ENCODE measurements around the gene SLC13A3.

The SLC13A3 gene

DNA sequence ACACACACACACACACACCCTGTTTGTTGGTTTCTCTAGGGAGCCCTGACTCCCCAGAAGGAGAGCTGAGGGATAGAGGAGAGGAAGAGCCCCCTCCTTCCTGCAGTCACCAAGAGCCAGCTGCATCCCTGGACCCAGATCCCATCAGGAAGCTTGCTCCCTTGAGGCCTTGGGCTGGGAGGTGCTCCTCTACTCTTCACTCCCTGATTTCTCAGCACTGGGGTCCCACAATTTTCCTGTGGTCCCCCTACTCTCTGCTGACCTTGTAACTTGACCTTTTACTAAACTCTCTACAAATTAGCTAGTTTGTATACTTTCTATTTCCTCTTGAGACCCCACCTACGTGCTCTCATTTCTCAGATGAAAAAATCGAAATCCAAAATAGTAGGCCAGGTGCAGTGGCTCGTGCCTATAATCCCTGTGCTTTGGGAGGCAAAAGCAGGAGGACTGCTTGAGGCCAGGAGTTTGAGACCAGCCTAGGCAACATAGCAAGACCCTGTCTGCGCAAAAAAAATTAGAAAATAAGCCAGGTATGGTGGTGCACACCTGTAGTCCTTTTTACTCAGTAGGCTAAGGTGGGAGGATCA, 95.8 kb downstream of the SLC13A3 start:
- Mint-ChIP-seq H3K36me3 (ENCODE audit: insufficient read depth) (peaks cover 2% of the 10 kb centered on the region), H3K9me3 (no peaks in the 10 kb centered on the region), H3K27me3 (no peaks in the 10 kb centered on the region), H3K4me1 (peaks cover 19% of the 10 kb centered on the region), H3K27ac (ENCODE audit: low read depth) (no peak overlapping the region), H3K4me3 (no peak overlapping the region)
- no peak for DNase-seq (ENCODE audit: low spot score in 2 of 2)
- no peak for ATAC-seq (replicated peaks; ENCODE audit: extremely low read depth, poor library complexity, severe bottlenecking)

DNA sequence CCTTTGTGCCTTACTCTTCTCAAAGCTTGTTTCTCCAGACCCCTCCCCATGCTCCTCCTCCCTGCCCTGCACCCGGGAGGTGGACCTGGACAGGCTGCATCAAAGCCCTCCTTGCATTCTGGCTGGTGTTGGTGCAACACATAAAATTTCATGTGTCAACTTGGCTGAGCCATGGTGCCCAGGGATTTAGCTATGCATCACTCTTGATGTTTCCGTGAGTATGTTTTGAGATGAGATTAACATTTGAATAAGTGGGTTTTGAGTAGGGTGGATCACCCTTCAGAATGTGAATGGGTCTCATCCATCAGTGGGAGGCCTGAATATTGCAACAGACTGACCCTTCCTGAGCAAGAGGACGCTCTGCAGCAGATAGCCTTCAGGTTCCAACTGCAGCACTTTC, 96.4 kb downstream of the SLC13A3 start:
- Mint-ChIP-seq H3K27ac (ENCODE audit: low read depth) (no peak overlapping the region), H3K36me3 (ENCODE audit: insufficient read depth) (peaks cover 2% of the 10 kb centered on the region), H3K4me3 (no peak overlapping the region), H3K4me1 (peaks cover 19% of the 10 kb centered on the region), H3K27me3 (no peaks in the 10 kb centered on the region), H3K9me3 (no peaks in the 10 kb centered on the region)
- no peak for ATAC-seq (replicated peaks; ENCODE audit: extremely low read depth, poor library complexity, severe bottlenecking)
- no peak for DNase-seq (ENCODE audit: low spot score in 2 of 2)

DNA sequence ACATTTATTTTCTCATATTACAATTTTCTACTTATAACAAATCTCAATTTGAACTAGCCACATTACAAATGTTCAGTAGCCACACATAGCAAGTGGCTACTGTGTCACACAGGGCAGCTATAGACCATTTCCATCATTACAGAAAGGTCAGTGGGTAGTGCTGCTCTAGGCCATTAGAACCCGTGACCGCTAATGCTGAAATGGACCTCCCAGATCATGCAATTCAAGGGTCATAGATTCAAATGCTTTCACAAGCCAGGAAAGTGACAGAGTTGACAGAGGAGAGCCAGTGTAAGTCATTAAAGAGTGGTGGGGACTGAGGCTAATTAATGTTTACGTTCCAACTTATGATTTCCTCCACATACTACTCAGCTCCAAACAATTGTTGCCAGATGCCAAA, 97.3 kb downstream of the SLC13A3 start:
- ATAC-seq (replicated peaks; ENCODE audit: extremely low read depth, poor library complexity, severe bottlenecking): no peak
- DNase-seq (ENCODE audit: low spot score in 2 of 2): no peak
- H3K36me3 Mint-ChIP-seq (ENCODE audit: insufficient read depth): no peaks in the 10 kb centered on the region
- no peaks in the 10 kb centered on the region for H3K9me3 Mint-ChIP-seq
- H3K27ac Mint-ChIP-seq (ENCODE audit: low read depth): no peak overlapping the region
- no peaks in the 10 kb centered on the region for H3K27me3 Mint-ChIP-seq
- peaks cover 19% of the 10 kb centered on the region for H3K4me1 Mint-ChIP-seq
- no peak overlapping the region for H3K4me3 Mint-ChIP-seq

- H3K4me3 Mint-ChIP-seq: peak overlapping the region; percentile 54
- H3K9me3 Mint-ChIP-seq: no peaks in the 10 kb centered on the region
- ATAC-seq (replicated peaks; ENCODE audit: extremely low read depth, poor library complexity, severe bottlenecking) (peak; percentile 89), DNase-seq (ENCODE audit: low spot score in 2 of 2) (no peak)
- no peaks in the 10 kb centered on the region for H3K27me3 Mint-ChIP-seq
- peaks cover 19% of the 10 kb centered on the region for H3K4me1 Mint-ChIP-seq
- H3K36me3 Mint-ChIP-seq (ENCODE audit: insufficient read depth): no peaks in the 10 kb centered on the region
- H3K27ac Mint-ChIP-seq (ENCODE audit: low read depth): no peak overlapping the region
Measured at GRCh38 chr20:46552460-46553420, 98.5 kb downstream of the SLC13A3 start.

GRCh38 chr20:46551522-46552381, 99.5 kb downstream of the SLC13A3 start:
- Mint-ChIP-seq H3K27ac (ENCODE audit: low read depth) (no peak overlapping the region), H3K4me3 (no peak overlapping the region), H3K4me1 (peaks cover 19% of the 10 kb centered on the region)

GRCh38 chr20:46550461-46550860, 100.8 kb downstream of the SLC13A3 start, which contains the start of gene OCSTAMP:
Gene OCSTAMP, minus strand, starts transcription at chr20:46550654. Its CDS starts 94 bp downstream, at chr20:46550560.
- ATAC-seq (replicated peaks; ENCODE audit: extremely low read depth, poor library complexity, severe bottlenecking) (no peak), DNase-seq (ENCODE audit: low spot score in 2 of 2) (no peak)
- Mint-ChIP-seq H3K27me3 (no peaks in the 10 kb centered on the region), H3K27ac (ENCODE audit: low read depth) (no peak within 1 kb of the TSS), H3K9me3 (no peaks in the 10 kb centered on the region), H3K4me3 (no peak within 1 kb of the TSS), H3K36me3 (ENCODE audit: insufficient read depth) (no peaks in the 10 kb centered on the region), H3K4me1 (peaks cover 19% of the 10 kb centered on the region)

More at GRCh38 chr20:46551522-46552381, 99.5 kb downstream of the SLC13A3 start:
- no peaks in the 10 kb centered on the region for H3K9me3 Mint-ChIP-seq
- H3K36me3 Mint-ChIP-seq (ENCODE audit: insufficient read depth): no peaks in the 10 kb centered on the region
- DNase-seq (ENCODE audit: low spot score in 2 of 2): no peak
- no peaks in the 10 kb centered on the region for H3K27me3 Mint-ChIP-seq
- no peak for ATAC-seq (replicated peaks; ENCODE audit: extremely low read depth, poor library complexity, severe bottlenecking)

- no peaks in the 10 kb centered on the region for H3K36me3 Mint-ChIP-seq (ENCODE audit: insufficient read depth)
- H3K9me3 Mint-ChIP-seq: no peaks in the 10 kb centered on the region
- H3K4me3 Mint-ChIP-seq: no peak overlapping the region
- no peak overlapping the region for H3K27ac Mint-ChIP-seq (ENCODE audit: low read depth)
- no peak for ATAC-seq (replicated peaks; ENCODE audit: extremely low read depth, poor library complexity, severe bottlenecking)
- H3K27me3 Mint-ChIP-seq: no peaks in the 10 kb centered on the region
- peaks cover 24% of the 10 kb centered on the region for H3K4me1 Mint-ChIP-seq
- DNase-seq (ENCODE audit: low spot score in 2 of 2): no peak
Measured at GRCh38 chr20:46549188-46549972, 101.9 kb downstream of the SLC13A3 start.

- peaks cover 24% of the 10 kb centered on the region for H3K4me1 Mint-ChIP-seq
- no peaks in the 10 kb centered on the region for H3K36me3 Mint-ChIP-seq (ENCODE audit: insufficient read depth)
- ATAC-seq (replicated peaks; ENCODE audit: extremely low read depth, poor library complexity, severe bottlenecking): no peak
Measured at GRCh38 chr20:46548688-46549087, 102.6 kb downstream of the SLC13A3 start.

DNA sequence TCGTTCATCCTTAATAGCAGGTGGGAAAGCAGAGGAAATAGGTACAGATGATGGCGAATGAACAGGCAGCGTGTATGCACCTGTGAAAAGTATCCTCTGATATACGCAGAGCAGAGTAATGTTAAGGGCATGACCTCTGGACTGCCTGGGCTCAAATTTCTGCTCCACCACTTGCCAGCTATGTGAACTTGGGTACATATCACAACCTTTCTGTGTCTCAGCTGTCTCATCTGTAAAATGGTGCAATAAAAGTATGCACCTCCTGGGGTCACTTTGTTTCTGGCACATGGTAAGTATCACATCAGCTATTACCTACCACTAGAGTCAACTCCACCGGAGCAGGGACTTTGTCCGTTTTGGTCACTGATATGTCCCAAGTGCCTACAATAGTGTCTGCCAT, 103.3 kb downstream of the SLC13A3 start:
- no peak overlapping the region for H3K27ac Mint-ChIP-seq (ENCODE audit: low read depth)
- no peaks in the 10 kb centered on the region for H3K36me3 Mint-ChIP-seq (ENCODE audit: insufficient read depth)
- ATAC-seq (replicated peaks; ENCODE audit: extremely low read depth, poor library complexity, severe bottlenecking): no peak
- no peaks in the 10 kb centered on the region for H3K9me3 Mint-ChIP-seq
- DNase-seq (ENCODE audit: low spot score in 2 of 2): no peak
- no peak overlapping the region for H3K4me3 Mint-ChIP-seq
- peaks cover 19% of the 10 kb centered on the region for H3K4me1 Mint-ChIP-seq
- H3K27me3 Mint-ChIP-seq: no peaks in the 10 kb centered on the region

More at GRCh38 chr20:46548688-46549087, 102.6 kb downstream of the SLC13A3 start:
- DNase-seq (ENCODE audit: low spot score in 2 of 2): no peak
- Mint-ChIP-seq H3K27ac (ENCODE audit: low read depth) (no peak overlapping the region), H3K9me3 (no peaks in the 10 kb centered on the region), H3K4me3 (no peak overlapping the region), H3K27me3 (no peaks in the 10 kb centered on the region)

- no peaks in the 10 kb centered on the region for H3K27me3 Mint-ChIP-seq
- H3K4me3 Mint-ChIP-seq: no peak overlapping the region
- H3K27ac Mint-ChIP-seq (ENCODE audit: low read depth): no peak overlapping the region
- no peaks in the 10 kb centered on the region for H3K36me3 Mint-ChIP-seq (ENCODE audit: insufficient read depth)
- H3K4me1 Mint-ChIP-seq: peaks cover 8% of the 10 kb centered on the region
- H3K9me3 Mint-ChIP-seq: no peaks in the 10 kb centered on the region
- ATAC-seq (replicated peaks; ENCODE audit: extremely low read depth, poor library complexity, severe bottlenecking) (no peak), DNase-seq (ENCODE audit: low spot score in 2 of 2) (no peak)
Measured at GRCh38 chr20:46546936-46547335, 104.3 kb downstream of the SLC13A3 start.

DNA sequence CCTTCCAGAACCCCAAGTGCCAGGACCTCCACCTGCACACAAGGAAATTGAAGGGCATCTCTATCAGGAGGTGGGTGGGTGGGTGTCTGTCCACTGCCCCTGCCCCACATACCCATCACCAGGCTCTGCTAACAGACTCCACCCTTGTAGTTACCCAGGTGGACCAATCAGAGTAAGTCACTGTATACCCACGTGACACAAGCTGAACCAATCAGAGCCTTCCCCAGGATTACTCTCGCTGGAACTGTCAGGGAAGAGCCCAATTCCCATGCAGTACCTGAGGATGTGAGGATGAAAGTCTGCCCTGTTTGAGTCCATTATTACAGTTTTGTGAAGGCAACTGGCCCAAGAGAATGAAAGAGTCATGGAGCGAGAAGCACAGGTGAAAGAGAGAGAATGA, 105.0 kb downstream of the SLC13A3 start:
- Mint-ChIP-seq H3K27me3 (no peaks in the 10 kb centered on the region), H3K36me3 (ENCODE audit: insufficient read depth) (no peaks in the 10 kb centered on the region), H3K4me1 (peaks cover 5% of the 10 kb centered on the region), H3K27ac (ENCODE audit: low read depth) (no peak overlapping the region), H3K9me3 (no peaks in the 10 kb centered on the region), H3K4me3 (no peak overlapping the region)
- ATAC-seq (replicated peaks; ENCODE audit: extremely low read depth, poor library complexity, severe bottlenecking): no peak
- DNase-seq (ENCODE audit: low spot score in 2 of 2): no peak

DNA sequence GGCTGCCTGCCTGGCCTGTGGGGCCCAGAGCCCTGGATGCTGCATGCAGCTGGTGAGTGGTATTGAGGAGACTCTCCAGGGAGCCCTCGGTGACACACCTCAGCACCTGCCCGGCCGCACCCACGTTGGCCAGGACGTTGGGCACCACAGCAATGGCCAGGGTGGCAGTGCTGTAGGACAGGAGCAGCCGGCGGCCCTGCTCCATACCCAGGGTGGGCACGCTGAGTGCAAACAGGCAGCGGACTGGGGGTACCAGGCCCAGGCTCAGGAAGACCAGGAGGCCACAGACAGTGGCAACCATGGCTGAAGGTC, 105.5 kb downstream of the SLC13A3 start:
- Mint-ChIP-seq H3K4me3 (no peak overlapping the region), H3K4me1 (peaks cover 5% of the 10 kb centered on the region), H3K36me3 (ENCODE audit: insufficient read depth) (no peaks in the 10 kb centered on the region), H3K9me3 (no peaks in the 10 kb centered on the region), H3K27me3 (no peaks in the 10 kb centered on the region), H3K27ac (ENCODE audit: low read depth) (no peak overlapping the region)
- ATAC-seq (replicated peaks; ENCODE audit: extremely low read depth, poor library complexity, severe bottlenecking) (no peak), DNase-seq (ENCODE audit: low spot score in 2 of 2) (no peak)

Data from central memory CD8-positive, alpha-beta T cell (primary cell).